Prostate gland (tissue), 2 donors: ENCODE results near the gene STMND1.

Experiments used
- POLR2A ChIP-seq: fragments of 450-650 bp; IDR thresholded peaks from one replicate; pipeline ENCODE4 v1.6.1; 2016; ENCODE audit warnings: antibody characterized with exemption, mild to moderate bottlenecking
- POLR2AphosphoS5 ChIP-seq: sonication (generic); formaldehyde crosslinking; IDR thresholded peaks from one replicate; pipeline ENCODE4 v1.6.1; 2017; ENCODE audit warnings: antibody characterized with exemption
- TF ChIP-seq, protein P1 (sequence below), 4 experiments: fragments of 200-600 bp in 2 of 4; fragments of 450-650 bp in 2 of 4; sonication (generic) in 2 of 4; IDR thresholded peaks; 1 replicate in 3 of 4; 2 replicates in 1 of 4; pipeline ENCODE4 v1.5.1; 2016 to 2019; ENCODE audit warnings: antibody characterized with exemption in 4 of 4, mild to moderate bottlenecking in 2 of 4, moderate library complexity in 2 of 4

DNA sequence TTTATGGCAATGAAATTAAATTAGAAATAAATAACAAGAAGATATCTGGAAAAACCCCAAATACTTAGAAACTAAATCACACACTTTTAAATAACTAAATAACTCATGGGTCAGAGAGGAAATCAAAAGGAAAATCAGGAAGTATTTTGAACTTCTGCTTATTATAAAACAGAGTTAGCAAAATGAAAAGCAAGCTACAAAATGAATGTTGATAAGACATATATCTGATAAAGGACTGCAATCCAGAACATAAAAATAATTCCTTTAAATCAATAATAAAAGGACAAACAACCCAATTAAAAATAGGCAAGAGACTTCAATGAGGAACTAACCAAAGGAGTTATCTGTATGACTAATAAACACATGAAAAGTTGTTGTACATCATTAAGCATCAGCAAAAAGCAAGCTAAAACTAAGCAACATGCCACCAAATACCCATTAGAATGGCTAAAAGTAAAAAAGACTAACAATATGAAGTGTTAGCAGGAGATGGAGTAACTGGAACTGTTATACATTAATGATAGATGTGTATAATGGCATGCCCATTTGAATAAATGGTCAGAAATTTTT, 38.9 kb upstream of the STMND1 start:
- TF ChIP-seq, protein P1, sequence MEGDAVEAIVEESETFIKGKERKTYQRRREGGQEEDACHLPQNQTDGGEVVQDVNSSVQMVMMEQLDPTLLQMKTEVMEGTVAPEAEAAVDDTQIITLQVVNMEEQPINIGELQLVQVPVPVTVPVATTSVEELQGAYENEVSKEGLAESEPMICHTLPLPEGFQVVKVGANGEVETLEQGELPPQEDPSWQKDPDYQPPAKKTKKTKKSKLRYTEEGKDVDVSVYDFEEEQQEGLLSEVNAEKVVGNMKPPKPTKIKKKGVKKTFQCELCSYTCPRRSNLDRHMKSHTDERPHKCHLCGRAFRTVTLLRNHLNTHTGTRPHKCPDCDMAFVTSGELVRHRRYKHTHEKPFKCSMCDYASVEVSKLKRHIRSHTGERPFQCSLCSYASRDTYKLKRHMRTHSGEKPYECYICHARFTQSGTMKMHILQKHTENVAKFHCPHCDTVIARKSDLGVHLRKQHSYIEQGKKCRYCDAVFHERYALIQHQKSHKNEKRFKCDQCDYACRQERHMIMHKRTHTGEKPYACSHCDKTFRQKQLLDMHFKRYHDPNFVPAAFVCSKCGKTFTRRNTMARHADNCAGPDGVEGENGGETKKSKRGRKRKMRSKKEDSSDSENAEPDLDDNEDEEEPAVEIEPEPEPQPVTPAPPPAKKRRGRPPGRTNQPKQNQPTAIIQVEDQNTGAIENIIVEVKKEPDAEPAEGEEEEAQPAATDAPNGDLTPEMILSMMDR (IDR thresholded peaks at IDR 0.05): no peak
- TF ChIP-seq POLR2A (no peak), POLR2AphosphoS5 (no peak)
